Measurements from ENCODE around the gene LUM.

LUM gene

GRCh38 chr12:91108196-91108755, 3.0 kb downstream of the LUM start:
- Histone ChIP-seq H3K36me3 (ENCODE audit: insufficient read depth, low read depth, low read length) (no peaks in the 10 kb centered on the region), H3K27ac (ENCODE audit: low read length) (no peak overlapping the region), H3K27me3 (ENCODE audit: insufficient read depth, low read length) (no peaks in the 10 kb centered on the region), H3K4me3 (ENCODE audit: low read length) (no peak overlapping the region), H3K9ac (ENCODE audit: low read depth, low read length) (no peak overlapping the region), H3K4me1 (ENCODE audit: insufficient read depth, low read length) (no peaks in the 10 kb centered on the region; the same call in 1 of the 2 replicates), H3K9me3 (ENCODE audit: insufficient read depth, low read depth, low read length) (no peaks in the 10 kb centered on the region)

DNA sequence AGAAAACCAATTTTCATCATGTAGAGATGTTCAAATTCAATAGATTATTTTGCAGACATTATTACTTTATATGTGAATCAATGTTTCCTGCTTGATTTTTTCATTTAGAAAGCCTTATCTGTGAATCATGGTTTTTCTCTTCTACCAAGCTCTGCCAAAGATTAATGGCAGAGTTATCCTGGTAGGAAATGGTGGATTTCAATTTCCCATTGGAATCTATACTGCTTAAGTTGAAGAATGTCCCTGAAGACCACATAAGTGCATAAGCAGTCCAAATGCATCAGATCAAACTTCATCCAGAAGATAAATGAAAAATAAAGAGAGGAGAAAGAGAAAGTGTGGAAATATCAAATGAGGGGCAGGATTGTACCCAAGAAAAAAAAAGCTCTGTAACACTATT, 5.0 kb downstream of the LUM start:
- Histone ChIP-seq H3K4me3 (ENCODE audit: low read length) (no peak overlapping the region), H3K9ac (ENCODE audit: low read depth, low read length) (no peak overlapping the region), H3K27ac (ENCODE audit: low read length) (no peak overlapping the region)

GRCh38 chr12:91105807-91106206, 5.5 kb downstream of the LUM start:
- Histone ChIP-seq H3K27ac (ENCODE audit: low read length) (no peak overlapping the region), H3K4me3 (ENCODE audit: low read length) (no peak overlapping the region), H3K9me3 (ENCODE audit: insufficient read depth, low read depth, low read length) (no peaks in the 10 kb centered on the region), H3K4me1 (ENCODE audit: insufficient read depth, low read length) (no peaks in the 10 kb centered on the region; the same call in 1 of the 2 replicates), H3K27me3 (ENCODE audit: insufficient read depth, low read length) (no peaks in the 10 kb centered on the region), H3K36me3 (ENCODE audit: insufficient read depth, low read depth, low read length) (no peaks in the 10 kb centered on the region), H3K9ac (ENCODE audit: low read depth, low read length) (no peak overlapping the region)

More for the DNA sequence above, 5.0 kb downstream of the LUM start:
- no peaks in the 10 kb centered on the region for H3K9me3 ChIP-seq (ENCODE audit: insufficient read depth, low read depth, low read length)
- H3K36me3 ChIP-seq (ENCODE audit: insufficient read depth, low read depth, low read length) = no peaks in the 10 kb centered on the region
- H3K27me3 ChIP-seq (ENCODE audit: insufficient read depth, low read length) = no peaks in the 10 kb centered on the region
- no peaks in the 10 kb centered on the region; the same call in 1 of the 2 replicates for H3K4me1 ChIP-seq (ENCODE audit: insufficient read depth, low read length)

DNA sequence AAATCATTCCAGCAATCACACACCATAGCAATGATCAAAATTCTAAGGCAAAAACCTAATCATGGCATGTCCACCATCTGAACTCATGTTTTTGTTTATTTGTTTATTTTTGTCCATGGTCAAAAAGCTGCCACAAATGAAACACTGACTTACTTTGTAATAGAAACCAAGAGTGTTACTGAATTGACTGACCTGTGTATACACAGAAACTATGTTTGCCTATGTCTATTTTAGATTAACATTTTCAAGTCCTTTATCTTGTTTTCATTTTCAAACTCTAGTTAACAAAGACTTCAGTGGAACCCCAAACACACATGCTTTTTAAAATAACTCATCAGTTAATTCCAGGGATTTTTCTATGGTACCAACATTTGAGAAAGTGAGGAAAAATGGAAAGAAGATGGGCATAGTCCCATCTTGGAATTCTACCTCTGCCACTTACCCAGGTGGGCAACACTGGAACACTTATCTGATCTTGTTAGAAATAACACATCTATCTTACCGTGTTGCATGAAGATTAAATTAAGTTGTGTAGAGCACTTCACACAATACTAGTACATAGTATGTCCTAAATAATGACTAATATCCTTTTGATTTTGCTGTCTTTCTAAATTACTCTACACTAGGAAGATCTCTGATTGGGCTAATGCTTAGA, 6.4 kb downstream of the LUM start:
- Histone ChIP-seq H3K4me1 (ENCODE audit: insufficient read depth, low read length) (no peaks in the 10 kb centered on the region; the same call in 1 of the 2 replicates), H3K9ac (ENCODE audit: low read depth, low read length) (no peak overlapping the region), H3K36me3 (ENCODE audit: insufficient read depth, low read depth, low read length) (no peaks in the 10 kb centered on the region), H3K27ac (ENCODE audit: low read length) (no peak overlapping the region), H3K4me3 (ENCODE audit: low read length) (no peak overlapping the region), H3K27me3 (ENCODE audit: insufficient read depth, low read length) (no peaks in the 10 kb centered on the region), H3K9me3 (ENCODE audit: insufficient read depth, low read depth, low read length) (no peaks in the 10 kb centered on the region)

- Histone ChIP-seq H3K4me3 (ENCODE audit: low read length) (no peak overlapping the region), H3K27me3 (ENCODE audit: insufficient read depth, low read length) (no peaks in the 10 kb centered on the region), H3K9ac (ENCODE audit: low read depth, low read length) (no peak overlapping the region), H3K36me3 (ENCODE audit: insufficient read depth, low read depth, low read length) (no peaks in the 10 kb centered on the region), H3K27ac (ENCODE audit: low read length) (no peak overlapping the region), H3K9me3 (ENCODE audit: insufficient read depth, low read depth, low read length) (no peaks in the 10 kb centered on the region), H3K4me1 (ENCODE audit: insufficient read depth, low read length) (no peaks in the 10 kb centered on the region)
Measured at GRCh38 chr12:91103624-91104023, 7.7 kb downstream of the LUM start.

DNA sequence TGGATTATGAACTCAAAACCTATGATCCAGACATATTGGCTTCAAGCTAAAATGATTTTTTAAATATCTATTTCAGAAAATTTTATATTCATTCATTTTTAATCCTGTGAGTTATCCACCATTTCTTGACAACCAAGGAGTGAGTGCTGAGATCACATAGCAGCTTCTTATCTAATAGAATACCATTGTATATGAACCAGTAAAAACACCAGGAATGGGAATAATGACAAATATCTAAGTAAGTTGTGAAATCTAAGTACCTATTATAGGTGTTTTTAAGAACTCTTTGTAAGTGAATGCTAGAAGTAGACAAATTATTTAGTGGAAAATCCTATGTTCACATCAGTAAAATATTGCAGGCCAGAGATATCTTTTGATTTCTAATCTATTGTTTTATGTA, 8.2 kb downstream of the LUM start:
- Histone ChIP-seq H3K4me1 (ENCODE audit: insufficient read depth, low read length) (no peaks in the 10 kb centered on the region), H3K36me3 (ENCODE audit: insufficient read depth, low read depth, low read length) (no peaks in the 10 kb centered on the region), H3K4me3 (ENCODE audit: low read length) (no peak overlapping the region)

GRCh38 chr12:91100906-91101305, 10.4 kb downstream of the LUM start:
- H3K4me3 ChIP-seq (ENCODE audit: low read length) = no peak overlapping the region
- no peaks in the 10 kb centered on the region for H3K27me3 ChIP-seq (ENCODE audit: insufficient read depth, low read length)
- no peaks in the 10 kb centered on the region for H3K4me1 ChIP-seq (ENCODE audit: insufficient read depth, low read length)
- H3K36me3 ChIP-seq (ENCODE audit: insufficient read depth, low read depth, low read length) = no peaks in the 10 kb centered on the region
- no peak overlapping the region for H3K27ac ChIP-seq (ENCODE audit: low read length)
- H3K9me3 ChIP-seq (ENCODE audit: insufficient read depth, low read depth, low read length) = no peaks in the 10 kb centered on the region
- H3K9ac ChIP-seq (ENCODE audit: low read depth, low read length) = no peak overlapping the region

More for the DNA sequence above, 8.2 kb downstream of the LUM start:
- Histone ChIP-seq H3K27ac (ENCODE audit: low read length) (no peak overlapping the region), H3K9ac (ENCODE audit: low read depth, low read length) (no peak overlapping the region), H3K27me3 (ENCODE audit: insufficient read depth, low read length) (no peaks in the 10 kb centered on the region), H3K9me3 (ENCODE audit: insufficient read depth, low read depth, low read length) (no peaks in the 10 kb centered on the region)

DNA sequence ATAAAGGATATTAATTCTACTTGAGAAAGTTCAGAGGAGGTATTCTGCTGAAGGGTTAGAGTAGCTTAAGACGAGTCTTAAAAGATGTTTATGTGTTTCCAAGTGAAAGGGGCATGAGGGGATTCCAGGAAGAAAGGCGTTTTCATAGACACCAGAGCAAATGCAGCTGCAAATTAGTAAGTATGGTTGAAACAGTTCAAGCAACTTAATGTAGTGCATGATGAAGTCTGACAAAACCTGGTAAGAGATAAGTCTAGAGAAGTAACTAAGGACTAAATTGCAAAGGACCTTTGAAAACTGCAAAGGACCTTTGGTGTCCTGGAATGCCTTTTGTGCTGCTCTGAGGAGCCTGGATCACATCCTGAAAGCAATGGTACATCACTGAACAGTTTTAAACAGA, 11.5 kb downstream of the LUM start:
- H3K4me1 ChIP-seq (ENCODE audit: insufficient read depth, low read length) = no peaks in the 10 kb centered on the region
- no peaks in the 10 kb centered on the region for H3K9me3 ChIP-seq (ENCODE audit: insufficient read depth, low read depth, low read length)
- H3K27me3 ChIP-seq (ENCODE audit: insufficient read depth, low read length) = no peaks in the 10 kb centered on the region
- H3K36me3 ChIP-seq (ENCODE audit: insufficient read depth, low read depth, low read length) = no peaks in the 10 kb centered on the region
- H3K27ac ChIP-seq (ENCODE audit: low read length) = no peak overlapping the region
- H3K4me3 ChIP-seq (ENCODE audit: low read length) = no peak overlapping the region
- H3K9ac ChIP-seq (ENCODE audit: low read depth, low read length) = no peak overlapping the region

DNA sequence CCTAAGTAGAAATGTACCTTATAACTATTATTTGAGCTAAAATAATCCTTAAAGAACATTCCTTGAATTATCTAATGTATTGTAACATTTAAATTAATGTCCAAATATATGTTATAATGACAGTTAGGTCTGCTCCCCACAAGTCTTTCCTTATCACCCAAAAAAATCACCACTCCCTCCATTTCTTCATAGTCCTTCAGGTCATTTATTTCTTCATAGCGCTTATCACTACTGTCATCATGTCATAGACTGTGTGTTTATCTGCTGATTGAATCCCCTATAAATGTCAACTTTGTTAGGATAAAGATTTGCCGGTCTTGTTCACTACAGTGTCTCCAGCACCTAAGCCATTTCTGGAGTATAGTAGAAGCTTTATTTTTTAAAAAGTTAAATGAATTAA, 12.0 kb downstream of the LUM start:
- H3K4me1 ChIP-seq (ENCODE audit: insufficient read depth, low read length) = no peaks in the 10 kb centered on the region
- H3K4me3 ChIP-seq (ENCODE audit: low read length) = no peak overlapping the region
- H3K9me3 ChIP-seq (ENCODE audit: insufficient read depth, low read depth, low read length) = no peaks in the 10 kb centered on the region
- H3K36me3 ChIP-seq (ENCODE audit: insufficient read depth, low read depth, low read length) = no peaks in the 10 kb centered on the region
- no peak overlapping the region for H3K27ac ChIP-seq (ENCODE audit: low read length)
- no peak overlapping the region for H3K9ac ChIP-seq (ENCODE audit: low read depth, low read length)
- H3K27me3 ChIP-seq (ENCODE audit: insufficient read depth, low read length) = no peaks in the 10 kb centered on the region

GRCh38 chr12:91098941-91099340, 12.4 kb downstream of the LUM start:
- H3K9ac ChIP-seq (ENCODE audit: low read depth, low read length) = no peak overlapping the region
- H3K9me3 ChIP-seq (ENCODE audit: insufficient read depth, low read depth, low read length) = no peaks in the 10 kb centered on the region
- H3K36me3 ChIP-seq (ENCODE audit: insufficient read depth, low read depth, low read length) = no peaks in the 10 kb centered on the region
- no peaks in the 10 kb centered on the region for H3K4me1 ChIP-seq (ENCODE audit: insufficient read depth, low read length)
- H3K27ac ChIP-seq (ENCODE audit: low read length) = no peak overlapping the region
- H3K27me3 ChIP-seq (ENCODE audit: insufficient read depth, low read length) = no peaks in the 10 kb centered on the region
- no peak overlapping the region for H3K4me3 ChIP-seq (ENCODE audit: low read length)

DNA sequence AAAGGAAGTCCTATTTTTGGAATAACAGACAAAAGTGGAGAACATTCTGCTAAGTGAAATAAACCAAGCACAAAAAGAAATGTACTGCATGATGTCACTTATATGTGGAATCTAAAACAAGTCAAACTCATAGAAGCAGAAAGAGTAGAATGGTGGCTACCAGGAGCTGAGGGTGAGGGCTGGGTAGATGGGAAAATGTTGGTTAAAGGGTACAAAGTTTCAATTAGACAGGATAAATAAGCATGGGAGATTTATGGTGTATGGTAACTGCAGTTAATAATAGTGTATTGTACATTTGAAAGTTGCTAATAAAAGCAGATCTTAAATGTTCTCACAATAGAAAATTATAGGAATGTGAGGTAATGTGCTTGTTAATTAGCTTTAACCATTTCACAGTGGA, 12.8 kb downstream of the LUM start:
- Histone ChIP-seq H3K36me3 (ENCODE audit: insufficient read depth, low read depth, low read length) (no peaks in the 10 kb centered on the region), H3K9ac (ENCODE audit: low read depth, low read length) (no peak overlapping the region), H3K4me3 (ENCODE audit: low read length) (no peak overlapping the region), H3K9me3 (ENCODE audit: insufficient read depth, low read depth, low read length) (no peaks in the 10 kb centered on the region), H3K27ac (ENCODE audit: low read length) (no peak overlapping the region), H3K27me3 (ENCODE audit: insufficient read depth, low read length) (no peaks in the 10 kb centered on the region), H3K4me1 (ENCODE audit: insufficient read depth, low read length) (no peaks in the 10 kb centered on the region)

- H3K36me3 ChIP-seq (ENCODE audit: insufficient read depth, low read depth, low read length) = no peaks in the 10 kb centered on the region
- no peaks in the 10 kb centered on the region for H3K27me3 ChIP-seq (ENCODE audit: insufficient read depth, low read length)
Measured at GRCh38 chr12:91094957-91095356, 16.3 kb downstream of the LUM start.

More at GRCh38 chr12:91094957-91095356, 16.3 kb downstream of the LUM start:
- Histone ChIP-seq H3K27ac (ENCODE audit: low read length) (no peak overlapping the region), H3K9ac (ENCODE audit: low read depth, low read length) (no peak overlapping the region), H3K9me3 (ENCODE audit: insufficient read depth, low read depth, low read length) (peaks cover 1% of the 10 kb centered on the region; the same call in 1 of the 2 replicates), H3K4me3 (ENCODE audit: low read length) (no peak overlapping the region), H3K4me1 (ENCODE audit: insufficient read depth, low read length) (no peaks in the 10 kb centered on the region)

Data from iPS-20b (cell line).